ENCODE results near the gene ABCA10.
"Not testable (repeated sequence)": the region's sequence is repeated elsewhere in the genome, so short reads cannot be mapped to it uniquely, and the experiment has no call there.

ABCA10 gene, protein sequence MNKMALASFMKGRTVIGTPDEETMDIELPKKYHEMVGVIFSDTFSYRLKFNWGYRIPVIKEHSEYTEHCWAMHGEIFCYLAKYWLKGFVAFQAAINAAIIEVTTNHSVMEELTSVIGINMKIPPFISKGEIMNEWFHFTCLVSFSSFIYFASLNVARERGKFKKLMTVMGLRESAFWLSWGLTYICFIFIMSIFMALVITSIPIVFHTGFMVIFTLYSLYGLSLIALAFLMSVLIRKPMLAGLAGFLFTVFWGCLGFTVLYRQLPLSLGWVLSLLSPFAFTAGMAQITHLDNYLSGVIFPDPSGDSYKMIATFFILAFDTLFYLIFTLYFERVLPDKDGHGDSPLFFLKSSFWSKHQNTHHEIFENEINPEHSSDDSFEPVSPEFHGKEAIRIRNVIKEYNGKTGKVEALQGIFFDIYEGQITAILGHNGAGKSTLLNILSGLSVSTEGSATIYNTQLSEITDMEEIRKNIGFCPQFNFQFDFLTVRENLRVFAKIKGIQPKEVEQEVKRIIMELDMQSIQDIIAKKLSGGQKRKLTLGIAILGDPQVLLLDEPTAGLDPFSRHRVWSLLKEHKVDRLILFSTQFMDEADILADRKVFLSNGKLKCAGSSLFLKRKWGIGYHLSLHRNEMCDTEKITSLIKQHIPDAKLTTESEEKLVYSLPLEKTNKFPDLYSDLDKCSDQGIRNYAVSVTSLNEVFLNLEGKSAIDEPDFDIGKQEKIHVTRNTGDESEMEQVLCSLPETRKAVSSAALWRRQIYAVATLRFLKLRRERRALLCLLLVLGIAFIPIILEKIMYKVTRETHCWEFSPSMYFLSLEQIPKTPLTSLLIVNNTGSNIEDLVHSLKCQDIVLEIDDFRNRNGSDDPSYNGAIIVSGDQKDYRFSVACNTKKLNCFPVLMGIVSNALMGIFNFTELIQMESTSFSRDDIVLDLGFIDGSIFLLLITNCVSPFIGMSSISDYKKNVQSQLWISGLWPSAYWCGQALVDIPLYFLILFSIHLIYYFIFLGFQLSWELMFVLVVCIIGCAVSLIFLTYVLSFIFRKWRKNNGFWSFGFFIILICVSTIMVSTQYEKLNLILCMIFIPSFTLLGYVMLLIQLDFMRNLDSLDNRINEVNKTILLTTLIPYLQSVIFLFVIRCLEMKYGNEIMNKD (N-terminal part only)

DNA sequence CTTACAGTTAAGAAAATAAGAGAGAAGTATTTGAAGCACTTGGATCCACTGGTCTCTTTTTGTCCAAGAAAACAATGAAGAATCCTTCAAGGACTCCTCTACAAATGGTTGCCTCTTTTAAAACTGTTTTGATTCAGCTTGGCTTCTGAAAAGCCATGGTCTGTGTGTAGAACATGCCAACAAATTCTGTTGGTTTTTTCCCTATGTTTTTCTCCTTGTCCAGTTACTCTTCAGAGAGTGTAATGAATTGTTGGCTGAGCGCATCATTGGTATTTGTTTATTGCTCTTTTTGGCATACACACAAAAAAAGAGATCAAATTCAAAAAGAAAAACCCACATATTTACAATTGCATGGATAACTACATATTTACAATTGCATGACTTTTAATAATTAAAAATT is at the start of gene ABCA10:
Gene ABCA10, minus strand, starts transcription at position 249 of the 400 bp plus-strand sequence. CDS start 3,466 bp downstream, outside the sequence.
- no peak within 1 kb of the TSS for H3K4me3 Mint-ChIP-seq
- DNase-seq: no peak
- H3K9me3 Mint-ChIP-seq: peaks cover 29% of the 10 kb centered on the region
- peaks cover 2% of the 10 kb centered on the region for H3K27me3 Mint-ChIP-seq
- no peaks in the 10 kb centered on the region for H3K36me3 Mint-ChIP-seq (ENCODE audit: low read depth)
- no peak for ATAC-seq
- H3K4me1 Mint-ChIP-seq: peaks cover 11% of the 10 kb centered on the region
- H3K27ac Mint-ChIP-seq: no peak within 1 kb of the TSS

DNA sequence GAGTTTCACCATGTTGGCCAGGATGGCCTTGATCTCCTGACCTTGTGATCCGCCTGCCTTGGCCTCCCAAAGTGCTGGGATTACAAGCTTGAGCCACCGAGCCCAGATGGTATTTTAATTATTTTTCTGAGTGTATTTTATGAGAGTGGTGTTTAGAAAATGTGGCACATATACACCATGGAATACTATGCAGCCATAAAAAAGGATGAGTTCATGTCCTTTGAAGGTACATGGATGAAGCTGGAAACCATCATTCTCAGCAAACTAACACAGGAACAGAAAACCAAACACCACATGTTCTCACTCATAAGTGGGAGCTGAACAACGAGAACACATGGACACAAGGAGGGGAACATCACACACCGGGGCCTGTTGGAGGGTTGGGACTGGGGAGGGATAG is 47.7 kb upstream of the ABCA10 start:
- H3K4me1 Mint-ChIP-seq, H3K27me3 Mint-ChIP-seq, DNase-seq, H3K27ac Mint-ChIP-seq, H3K4me3 Mint-ChIP-seq, H3K9me3 Mint-ChIP-seq, ATAC-seq: not testable (repeated sequence)
- H3K36me3 Mint-ChIP-seq (ENCODE audit: low read depth): peaks cover 26% of the 10 kb centered on the region

DNA sequence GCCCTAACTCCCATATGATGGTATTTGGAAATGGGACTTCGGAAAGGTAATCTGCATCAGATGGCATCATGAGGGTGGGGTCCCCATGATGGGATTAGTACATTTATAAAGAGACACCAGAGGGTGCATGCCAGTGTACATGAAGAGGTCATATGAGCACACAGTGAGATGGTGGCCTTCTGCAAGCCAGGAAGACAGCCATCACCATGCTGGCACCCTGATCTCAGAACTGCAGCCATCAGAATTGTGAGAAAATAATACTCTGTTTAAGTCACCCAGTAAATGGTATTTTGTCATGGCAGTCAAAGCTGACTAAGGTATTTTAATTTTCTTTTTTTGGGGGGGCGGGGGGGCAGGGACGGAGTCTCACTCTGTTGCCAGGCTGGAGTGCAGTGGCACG is 47.1 kb upstream of the ABCA10 start:
- DNase-seq (no peak), ATAC-seq (no peak)
- no peaks in the 10 kb centered on the region for H3K27me3 Mint-ChIP-seq
- H3K27ac Mint-ChIP-seq: no peak overlapping the region
- H3K36me3 Mint-ChIP-seq (ENCODE audit: low read depth): peaks cover 26% of the 10 kb centered on the region
- no peaks in the 10 kb centered on the region for H3K4me1 Mint-ChIP-seq
- no peak overlapping the region for H3K4me3 Mint-ChIP-seq
- H3K9me3 Mint-ChIP-seq: no peaks in the 10 kb centered on the region

DNA sequence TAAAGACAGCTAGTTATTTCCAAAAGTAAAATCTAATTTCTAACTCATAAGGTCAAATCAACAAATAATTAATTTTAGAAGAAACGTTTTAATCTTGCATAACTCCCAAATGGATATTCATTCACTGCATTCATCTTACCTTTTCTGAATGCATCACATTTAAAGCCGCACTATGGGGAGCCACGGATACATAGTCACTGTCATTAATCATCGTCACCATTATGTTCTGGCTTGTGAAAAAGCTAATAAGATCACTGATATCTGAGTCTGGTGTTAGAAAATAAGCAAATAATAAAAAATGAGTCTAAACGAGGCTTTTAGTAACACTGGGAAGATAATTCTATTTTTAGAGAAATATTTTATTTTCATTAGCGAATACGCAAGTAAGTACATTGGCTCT is 42.4 kb upstream of the ABCA10 start:
- no peak for DNase-seq
- Mint-ChIP-seq H3K27me3 (no peaks in the 10 kb centered on the region), H3K36me3 (ENCODE audit: low read depth) (peaks cover 9% of the 10 kb centered on the region), H3K4me1 (peaks cover 3% of the 10 kb centered on the region), H3K9me3 (no peaks in the 10 kb centered on the region), H3K27ac (no peak overlapping the region), H3K4me3 (no peak overlapping the region)
- no peak for ATAC-seq

DNA sequence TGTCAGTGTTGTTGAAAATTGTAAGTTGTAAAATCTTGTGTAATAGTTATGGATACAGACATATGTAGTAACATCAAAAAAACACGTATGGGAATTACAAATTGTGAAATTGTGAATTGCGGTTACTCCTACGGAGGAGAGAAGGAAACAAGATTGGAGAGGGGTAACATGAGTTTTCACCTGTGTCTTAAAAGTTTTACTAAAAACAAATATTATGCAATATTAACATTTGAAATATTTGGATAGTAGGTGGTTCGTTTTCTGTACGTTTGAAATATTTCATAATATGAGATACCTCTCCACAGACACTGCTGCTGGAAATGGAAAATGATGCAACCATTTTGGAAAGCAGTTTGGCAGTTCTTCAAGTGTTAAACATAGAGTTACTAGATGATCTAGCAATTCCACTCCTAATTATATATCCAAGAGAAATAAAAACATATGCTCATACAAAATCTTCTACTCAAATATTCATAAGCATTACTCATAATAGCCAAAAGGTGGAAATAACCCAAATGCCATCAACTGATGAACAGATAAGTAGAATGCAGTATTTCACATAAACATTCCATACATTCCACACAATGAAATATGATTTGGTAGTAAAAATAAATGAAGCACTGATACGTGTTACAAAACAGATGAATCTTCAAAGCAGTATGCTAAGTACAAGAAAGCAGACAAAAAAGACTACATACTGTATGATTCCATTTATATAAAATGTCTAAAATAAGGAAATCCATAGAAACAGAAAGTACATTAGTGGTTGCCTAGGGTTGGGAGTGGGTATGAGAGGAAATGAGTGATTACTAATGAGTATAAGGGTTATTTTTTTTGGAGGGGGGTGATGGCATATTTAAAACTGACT is 40.7 kb upstream of the ABCA10 start:
- no peaks in the 10 kb centered on the region for H3K27me3 Mint-ChIP-seq
- H3K27ac Mint-ChIP-seq: no peak overlapping the region
- H3K4me3 Mint-ChIP-seq: no peak overlapping the region
- DNase-seq: no peak
- peaks cover 11% of the 10 kb centered on the region for H3K36me3 Mint-ChIP-seq (ENCODE audit: low read depth)
- ATAC-seq: no peak
- peaks cover 3% of the 10 kb centered on the region for H3K4me1 Mint-ChIP-seq
- H3K9me3 Mint-ChIP-seq: no peaks in the 10 kb centered on the region

DNA sequence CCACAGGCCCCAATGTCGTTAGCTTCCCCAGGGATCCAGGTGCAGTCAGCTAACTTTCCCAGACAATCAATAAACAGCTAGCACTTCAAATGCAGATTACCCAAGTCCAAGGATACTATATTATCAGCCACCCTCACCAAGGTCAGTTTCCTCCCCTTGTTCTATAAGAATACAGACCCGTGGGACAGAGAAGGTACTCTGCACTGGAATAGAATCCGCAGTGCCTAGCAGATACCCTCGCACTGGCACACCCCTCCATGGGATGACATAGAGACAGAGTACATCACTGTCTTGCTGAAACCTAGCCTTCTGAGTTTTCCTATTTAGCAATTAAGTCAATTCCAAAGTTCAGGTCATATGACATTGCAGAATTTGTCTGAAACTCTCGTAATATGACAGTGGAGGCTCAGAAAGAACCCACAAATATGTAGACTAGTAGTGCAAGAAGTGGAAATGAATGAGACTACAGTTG is 40.0 kb upstream of the ABCA10 start:
- no peak for DNase-seq
- Mint-ChIP-seq H3K27me3 (no peaks in the 10 kb centered on the region), H3K27ac (no peak overlapping the region), H3K36me3 (ENCODE audit: low read depth) (peaks cover 16% of the 10 kb centered on the region), H3K4me1 (peaks cover 3% of the 10 kb centered on the region), H3K4me3 (no peak overlapping the region), H3K9me3 (no peaks in the 10 kb centered on the region)
- ATAC-seq: no peak

DNA sequence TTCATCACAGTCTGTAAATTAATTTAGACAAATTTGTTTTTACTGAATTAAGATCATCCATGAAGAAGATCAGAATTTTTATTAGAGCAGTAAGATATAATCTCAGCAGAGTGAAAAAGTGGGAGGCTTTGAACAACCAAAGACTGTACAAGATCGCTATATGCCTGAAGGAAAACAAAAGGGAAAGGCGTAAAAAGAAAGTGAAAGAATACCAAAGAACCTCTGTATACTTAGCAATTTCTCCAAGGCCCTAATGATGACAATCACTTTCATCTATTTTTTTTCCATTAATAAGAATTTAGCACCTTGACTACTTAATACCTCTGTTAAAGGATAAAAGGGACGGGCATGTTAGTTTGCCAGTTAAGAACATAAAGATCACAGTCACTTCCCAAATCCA is 38.6 kb upstream of the ABCA10 start:
- H3K27me3 Mint-ChIP-seq: no peaks in the 10 kb centered on the region
- no peak overlapping the region for H3K27ac Mint-ChIP-seq
- H3K4me3 Mint-ChIP-seq: no peak overlapping the region
- H3K9me3 Mint-ChIP-seq: no peaks in the 10 kb centered on the region
- H3K36me3 Mint-ChIP-seq (ENCODE audit: low read depth): peaks cover 17% of the 10 kb centered on the region
- peaks cover 3% of the 10 kb centered on the region for H3K4me1 Mint-ChIP-seq
- no peak for ATAC-seq
- DNase-seq: no peak

DNA sequence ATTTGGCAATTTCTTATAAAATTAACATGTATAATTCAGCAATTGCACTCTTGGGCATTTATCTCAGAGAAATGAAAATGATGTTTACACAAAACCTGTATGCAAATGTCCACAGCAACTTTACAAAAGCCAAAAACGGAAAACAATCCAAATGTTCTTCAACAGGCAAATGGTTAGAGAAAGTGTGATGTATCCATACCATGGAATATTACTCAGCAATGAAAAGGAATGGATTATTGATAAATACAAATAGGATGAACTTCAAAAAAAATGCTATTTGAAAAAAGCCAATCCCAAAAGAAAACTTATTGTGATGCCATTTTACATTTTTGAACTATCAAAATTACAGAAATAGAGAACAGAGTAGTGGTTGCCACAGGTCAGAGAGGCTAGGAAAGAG is 37.2 kb upstream of the ABCA10 start:
- Mint-ChIP-seq H3K36me3 (ENCODE audit: low read depth) (peaks cover 17% of the 10 kb centered on the region), H3K9me3 (no peaks in the 10 kb centered on the region), H3K4me1 (peaks cover 3% of the 10 kb centered on the region), H3K27ac (no peak overlapping the region), H3K4me3 (no peak overlapping the region), H3K27me3 (no peaks in the 10 kb centered on the region)
- DNase-seq: no peak
- no peak for ATAC-seq

DNA sequence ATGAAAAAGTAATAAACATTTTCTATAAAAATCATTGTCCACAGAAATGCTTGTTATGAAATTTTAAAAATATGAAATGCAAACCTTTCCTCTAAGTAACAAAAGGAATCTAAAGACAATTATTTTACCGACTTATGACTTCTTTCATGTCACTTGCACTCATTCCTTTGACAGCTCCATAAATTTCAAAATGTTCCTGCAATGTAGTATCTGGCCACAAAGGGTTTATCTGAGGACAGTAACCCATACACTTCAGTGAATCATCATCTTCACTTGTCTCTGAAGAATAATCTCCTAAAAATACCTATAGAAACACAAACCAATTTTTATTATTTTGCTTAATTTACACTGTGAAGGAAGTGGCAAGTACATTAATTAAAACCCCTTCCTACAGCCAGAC is 25.6 kb upstream of the ABCA10 start:
- no peaks in the 10 kb centered on the region for H3K9me3 Mint-ChIP-seq
- no peaks in the 10 kb centered on the region for H3K27me3 Mint-ChIP-seq
- no peak overlapping the region for H3K27ac Mint-ChIP-seq
- H3K36me3 Mint-ChIP-seq (ENCODE audit: low read depth): peaks cover 6% of the 10 kb centered on the region
- no peak for DNase-seq
- no peak overlapping the region for H3K4me3 Mint-ChIP-seq
- no peak for ATAC-seq
- H3K4me1 Mint-ChIP-seq: no peaks in the 10 kb centered on the region

DNA sequence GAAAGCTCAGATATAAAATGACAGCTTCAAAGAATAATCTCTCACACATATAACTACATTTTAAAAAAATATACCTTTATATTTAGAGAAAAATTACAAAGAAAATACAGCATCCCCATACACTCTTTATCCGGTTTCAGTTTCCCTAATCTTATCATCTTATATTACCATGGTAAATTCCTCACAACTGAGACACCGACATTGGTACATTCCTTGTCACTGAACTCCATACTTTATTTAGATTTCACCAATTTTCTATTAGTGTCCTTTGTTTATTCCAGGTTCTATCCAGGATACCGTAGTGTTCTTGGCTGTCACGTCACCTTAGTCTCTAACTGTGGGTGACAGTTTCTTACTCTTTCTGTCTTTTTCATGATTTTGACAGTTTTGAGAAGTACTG is 22.0 kb upstream of the ABCA10 start:
- Mint-ChIP-seq H3K27ac (no peak overlapping the region), H3K4me1 (no peaks in the 10 kb centered on the region), H3K27me3 (no peaks in the 10 kb centered on the region), H3K9me3 (no peaks in the 10 kb centered on the region), H3K4me3 (no peak overlapping the region), H3K36me3 (ENCODE audit: low read depth) (peaks cover 7% of the 10 kb centered on the region)
- DNase-seq: no peak
- no peak for ATAC-seq

DNA sequence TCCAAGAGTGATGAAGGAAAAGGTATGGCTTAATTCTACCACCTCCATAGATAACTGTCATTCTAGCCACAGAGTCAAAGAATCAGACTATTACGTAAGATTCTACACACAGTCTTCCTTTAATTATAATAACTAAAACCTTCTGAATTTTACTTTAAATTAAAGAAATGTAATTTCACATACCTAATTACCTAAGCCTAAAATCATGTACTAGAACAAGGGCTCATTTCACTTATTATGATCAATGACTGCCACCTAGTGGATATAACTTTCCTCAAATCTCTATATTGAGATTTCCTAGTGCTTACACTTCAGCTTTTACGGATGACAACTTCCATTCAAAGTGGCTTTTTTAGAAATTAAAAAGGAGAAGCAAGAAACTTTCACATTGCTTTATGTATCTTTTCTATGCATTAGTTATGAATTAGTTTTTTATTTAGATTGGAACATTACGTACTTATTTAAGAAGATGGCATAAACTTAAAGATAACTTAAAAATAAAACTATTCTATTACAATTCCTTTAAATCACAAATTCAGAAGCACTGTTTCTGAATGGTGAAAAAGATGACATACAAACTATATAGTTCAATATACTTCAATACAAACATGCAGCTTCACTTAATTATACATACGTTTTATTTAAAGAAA is 18.2 kb upstream of the ABCA10 start:
- H3K27me3 Mint-ChIP-seq: no peaks in the 10 kb centered on the region
- no peak overlapping the region for H3K27ac Mint-ChIP-seq
- H3K4me3 Mint-ChIP-seq: no peak overlapping the region
- DNase-seq (no peak), ATAC-seq (no peak)
- H3K4me1 Mint-ChIP-seq: no peaks in the 10 kb centered on the region
- H3K9me3 Mint-ChIP-seq: no peaks in the 10 kb centered on the region
- H3K36me3 Mint-ChIP-seq (ENCODE audit: low read depth): peaks cover 7% of the 10 kb centered on the region

DNA sequence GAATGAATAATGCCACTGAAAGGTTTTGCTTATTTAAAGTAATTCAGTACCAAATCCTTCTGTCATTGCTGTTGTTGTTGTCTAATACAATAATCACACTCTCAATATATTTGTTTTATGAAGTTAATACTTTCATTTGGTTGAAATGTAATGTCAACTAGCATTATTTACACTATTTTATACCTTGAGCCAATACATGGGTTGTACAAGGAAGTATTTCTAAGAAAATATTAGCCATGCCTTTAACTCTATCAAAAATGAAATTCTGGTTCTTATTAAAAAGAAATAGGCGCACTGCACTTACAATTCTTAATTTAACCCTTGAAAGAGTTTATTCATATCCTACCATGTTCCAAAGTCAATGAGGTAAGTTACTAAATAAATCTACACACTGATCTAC is 17.6 kb upstream of the ABCA10 start:
- Mint-ChIP-seq H3K36me3 (ENCODE audit: low read depth) (peaks cover 9% of the 10 kb centered on the region), H3K4me3 (no peak overlapping the region), H3K27ac (no peak overlapping the region)

DNA sequence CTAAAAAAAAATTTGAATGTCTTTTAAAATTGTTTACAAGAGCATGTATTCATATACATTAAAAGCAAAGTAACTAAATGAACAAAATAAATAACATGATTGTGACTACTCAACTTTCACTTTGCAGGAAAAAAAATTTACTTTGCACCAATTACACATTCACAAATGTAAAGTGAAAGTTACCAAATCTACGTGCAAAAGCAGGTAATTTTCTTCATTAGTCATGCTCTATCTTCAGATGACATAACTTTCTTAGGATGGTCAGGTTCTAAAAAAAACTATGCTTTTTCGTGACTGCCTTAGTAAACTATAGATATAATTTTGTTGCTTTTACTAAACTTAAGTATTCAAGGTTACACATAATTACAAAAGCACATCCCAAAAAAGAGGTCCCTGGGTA is 17.0 kb upstream of the ABCA10 start:
- Mint-ChIP-seq H3K27ac (no peak overlapping the region), H3K9me3 (no peaks in the 10 kb centered on the region), H3K4me1 (no peaks in the 10 kb centered on the region), H3K27me3 (no peaks in the 10 kb centered on the region), H3K36me3 (ENCODE audit: low read depth) (peaks cover 12% of the 10 kb centered on the region), H3K4me3 (no peak overlapping the region)
- DNase-seq: no peak
- ATAC-seq: no peak

More for the DNA sequence above, 17.6 kb upstream of the ABCA10 start:
- Mint-ChIP-seq H3K9me3 (no peaks in the 10 kb centered on the region), H3K27me3 (no peaks in the 10 kb centered on the region), H3K4me1 (no peaks in the 10 kb centered on the region)
- no peak for DNase-seq
- ATAC-seq: no peak

All from activated naive CD8-positive, alpha-beta T cell treated with anti-CD3 and anti-CD28 coated beads, Interleukin-2, amount 50 U/mL, for 24 hours (primary cell).